MM.1S (cell line): ENCODE data around the gene BHMT.

Experiments used
- DNase-seq: peaks from one replicate; pipeline ENCODE4 v3.0.0-alpha.2; 2015
- H2AFZ ChIP-seq: fragments of 300-600 bp; sonication (generic); 2 replicates; pipeline ENCODE4 v1.6.0; 2016; ENCODE audit warnings: antibody characterized with exemption, low read length
- H3F3A ChIP-seq: fragments of 300-600 bp; sonication (generic); 2 replicates; pipeline ENCODE4 v1.6.1; 2016; ENCODE audit warnings: mild to moderate bottlenecking, antibody characterized with exemption, low read length, moderate library complexity, mixed read lengths; ENCODE audit not compliant: insufficient read depth
- H3K27ac ChIP-seq: fragments of 300-600 bp; sonication (generic); 2 replicates; pipeline ENCODE4 v1.5.1; 2016; ENCODE audit warnings: mild to moderate bottlenecking, low read length
- H3K27me3 ChIP-seq: fragments of 300-600 bp; sonication (generic); replicated peaks from 2 replicates; pipeline ENCODE4 v1.6.0; 2016; ENCODE audit warnings: low read length; ENCODE audit not compliant: insufficient read depth
- H3K36me3 ChIP-seq: fragments of 300-600 bp; sonication (generic); replicated peaks from 2 replicates; pipeline ENCODE4 v1.6.1; 2016; ENCODE audit warnings: mild to moderate bottlenecking, low read length, mixed read lengths; ENCODE audit not compliant: insufficient read depth
- H3K4me1 ChIP-seq: fragments of 300-600 bp; sonication (generic); 2 replicates; pipeline ENCODE4 v1.6.1; 2016; ENCODE audit warnings: low read length, mixed read lengths
- H3K4me2 ChIP-seq: fragments of 300-600 bp; sonication (generic); 2 replicates; pipeline ENCODE4 v1.6.0; 2016; ENCODE audit warnings: low read depth, low read length
- H3K4me3 ChIP-seq: fragments of 300-600 bp; sonication (generic); 2 replicates; pipeline ENCODE4 v1.5.1; 2016; ENCODE audit warnings: low read length, mixed read lengths
- H3K79me2 ChIP-seq: fragments of 300-600 bp; sonication (generic); 2 replicates; pipeline ENCODE4 v1.6.1; 2016; ENCODE audit warnings: mixed run types, low read length, mixed read lengths
- H3K9ac ChIP-seq: fragments of 300-600 bp; sonication (generic); 2 replicates; pipeline ENCODE4 v1.6.1; 2016; ENCODE audit warnings: low read length, mixed read lengths
- H3K9me2 ChIP-seq: fragments of 300-600 bp; sonication (generic); replicated peaks from 2 replicates; pipeline ENCODE4 v1.6.1; 2016; ENCODE audit warnings: mild to moderate bottlenecking, low read length, mixed read lengths; ENCODE audit not compliant: insufficient read depth
- H3K9me3 ChIP-seq: fragments of 300-600 bp; sonication (generic); replicated peaks from 2 replicates; pipeline ENCODE4 v1.6.1; 2016; ENCODE audit warnings: mild to moderate bottlenecking, low read length, mixed read lengths; ENCODE audit not compliant: insufficient read depth
- H4K20me1 ChIP-seq: fragments of 300-600 bp; sonication (generic); 2 replicates; pipeline ENCODE4 v1.6.1; 2016; ENCODE audit warnings: mild to moderate bottlenecking, low read length, moderate library complexity, mixed read lengths; ENCODE audit not compliant: insufficient read depth
- CTCF ChIP-seq: fragments of 300-600 bp; sonication (generic); IDR thresholded peaks from 2 replicates; pipeline ENCODE4 v1.5.1; 2016; ENCODE audit warnings: antibody characterized with exemption, low read length, mixed read lengths
- EZH2 ChIP-seq: fragments of 300-600 bp; sonication (generic); optimal IDR thresholded peaks from 2 replicates; pipeline ENCODE3; 2017; ENCODE audit warnings: low read depth, mild to moderate bottlenecking, antibody characterized with exemption, low read length, mixed read lengths
- EZH2phosphoT487 ChIP-seq: fragments of 300-600 bp; sonication (generic); IDR thresholded peaks from 2 replicates; pipeline ENCODE4 v1.6.1; 2018; ENCODE audit warnings: antibody characterized with exemption, low read length

The BHMT gene

GRCh38 chr5:79107020-79107796, 4.4 kb upstream of the BHMT start:
- no peak for DNase-seq
- Histone ChIP-seq H3K9ac (no peak overlapping the region), H4K20me1 (no peaks in the 10 kb centered on the region), H3K9me2 (no peaks in the 10 kb centered on the region), H3K27ac (no peak overlapping the region), H3K4me1 (no peaks in the 10 kb centered on the region), H3K4me2 (no peak overlapping the region), H3F3A (no peaks in the 10 kb centered on the region), H3K9me3 (no peaks in the 10 kb centered on the region), H3K36me3 (no peaks in the 10 kb centered on the region), H3K27me3 (no peaks in the 10 kb centered on the region), H2AFZ (no peak overlapping the region), H3K79me2 (no peaks in the 10 kb centered on the region), H3K4me3 (no peak overlapping the region)
- no peak for TF ChIP-seq CTCF
- TF ChIP-seq EZH2: no peak
- no peak for TF ChIP-seq EZH2phosphoT487

GRCh38 chr5:79108086-79108485, 3.5 kb upstream of the BHMT start:
- Histone ChIP-seq H3K27ac (no peak overlapping the region), H4K20me1 (no peaks in the 10 kb centered on the region), H3K4me3 (no peak overlapping the region), H3K4me1 (no peaks in the 10 kb centered on the region), H3K4me2 (no peak overlapping the region), H3K9me3 (no peaks in the 10 kb centered on the region), H3F3A (no peaks in the 10 kb centered on the region), H3K9ac (no peak overlapping the region), H2AFZ (no peak overlapping the region), H3K36me3 (no peaks in the 10 kb centered on the region), H3K9me2 (no peaks in the 10 kb centered on the region), H3K27me3 (no peaks in the 10 kb centered on the region), H3K79me2 (no peaks in the 10 kb centered on the region)
- TF ChIP-seq CTCF (no peak), EZH2 (no peak), EZH2phosphoT487 (no peak)
- DNase-seq: no peak

GRCh38 chr5:79108792-79109191, 2.8 kb upstream of the BHMT start:
- Histone ChIP-seq H3K4me1 (no peaks in the 10 kb centered on the region), H3K9me3 (no peaks in the 10 kb centered on the region), H3K79me2 (no peaks in the 10 kb centered on the region), H3K4me2 (no peak overlapping the region), H3K36me3 (no peaks in the 10 kb centered on the region), H3K27ac (no peak overlapping the region), H3K9ac (no peak overlapping the region), H4K20me1 (no peaks in the 10 kb centered on the region), H2AFZ (no peak overlapping the region), H3K27me3 (no peaks in the 10 kb centered on the region), H3K4me3 (no peak overlapping the region), H3K9me2 (no peaks in the 10 kb centered on the region), H3F3A (no peaks in the 10 kb centered on the region)
- TF ChIP-seq EZH2phosphoT487 (no peak), EZH2 (no peak), CTCF (no peak)
- no peak for DNase-seq
